Sigmoid colon (tissue), 7 donors: ENCODE measurements around the gene PZP. TPM values are rescaled to one million over a fixed set of nuclear protein-coding genes. Genes with fewer than 3 reads are reported as not detected.

Source experiments
- DNase-seq: peaks from one replicate; pipeline ENCODE4 v3.0.0-alpha.2; 2019
- H3K27ac ChIP-seq, 4 donors: fragments of 200-600 bp; sonication (generic); one replicate each; pipeline ENCODE4 v1.5.1; 2016 to 2019; ENCODE audit warnings: mild to moderate bottlenecking in 1 of 4
- H3K27me3 ChIP-seq, 3 donors: fragments of 200-600 bp; sonication (generic); one replicate each; pipeline ENCODE4 v1.5.1; 2019; ENCODE audit warnings: mild to moderate bottlenecking in 1 of 3
- H3K36me3 ChIP-seq, 4 donors: fragments of 200-600 bp; sonication (generic); one replicate each; pipeline ENCODE4 v1.5.1; 2016 to 2019
- H3K4me1 ChIP-seq, 4 donors: fragments of 200-600 bp; sonication (generic); one replicate each; pipeline ENCODE4 v1.5.1; 2017 to 2019
- H3K4me3 ChIP-seq, 4 donors: fragments of 200-600 bp; sonication (generic); one replicate each; pipeline ENCODE4 v1.5.1; 2017 to 2019; ENCODE audit warnings: mild to moderate bottlenecking in 2 of 4, moderate library complexity in 1 of 4
- H3K9me3 ChIP-seq, 4 donors: fragments of 200-600 bp in 3 of 4; sonication (generic) in 3 of 4; one replicate each; pipeline versions ENCODE4 v1.5.1 to v1.6.1; 2013 to 2019
- EP300 ChIP-seq, 4 donors: sonication (generic); formaldehyde crosslinking; IDR thresholded peaks; one replicate each; pipeline ENCODE4 v1.6.1; 2017; ENCODE audit warnings: antibody characterized with exemption in 4 of 4
- POLR2A ChIP-seq, 2 donors: fragments of 450-650 bp; IDR thresholded peaks; one replicate each; pipeline ENCODE4 v1.6.1; 2016; ENCODE audit warnings: antibody characterized with exemption in 2 of 2, mild to moderate bottlenecking in 2 of 2, moderate library complexity in 2 of 2
- POLR2AphosphoS5 ChIP-seq, 4 donors: sonication (generic); formaldehyde crosslinking; IDR thresholded peaks; one replicate each; pipeline ENCODE4 v1.6.1; 2017; ENCODE audit warnings: antibody characterized with exemption in 4 of 4
- WGBS, 2 donors: extraction: QIAGEN DNeasy Blood & Tissue Kit; methylation state at CpG; one replicate each; pipeline ENCODE4 v1.1.7; 2013; 5-methylcytosine and 5-hydroxymethylcytosine counted together
- intact Hi-C: fragments of 100-400 bp; cut with DNase I; formaldehyde crosslinking; loops from one replicate; pipeline ENCODE4 v1.15.1; 2023
- polyA plus RNA-seq, 3 donors: library from polyadenylated mRNA; stranded (reverse); fragments of 200-250 nt; gene quantifications; one replicate each; pipeline ENCODE4 v1.2.3, GENCODE V29; 2013
- total RNA-seq, 4 donors: library from RNA; depleted of rRNA; stranded (reverse); fragments of >200 nt; gene quantifications; one replicate each; pipeline ENCODE4 v1.1.0, GENCODE V29; 2016
- TF ChIP-seq, protein P1 (sequence below), 4 experiments: fragments of 450-650 bp in 3 of 4; fragments of 200-600 bp in 1 of 4; IDR thresholded peaks; one replicate each; pipeline ENCODE4 v1.5.1; 2016 to 2019; ENCODE audit warnings: antibody characterized with exemption in 4 of 4, mild to moderate bottlenecking in 3 of 4, moderate library complexity in 2 of 4
- donor health status: healthy with polysubstance abuse.
- donor health status: Bipolar disorder and iron deficiency.
- donor health status: healthy.

Gene PZP
- total and polyA plus RNA-seq, 7 donors = 0.07 to 0.28 TPM; not detected in 5

DNA sequence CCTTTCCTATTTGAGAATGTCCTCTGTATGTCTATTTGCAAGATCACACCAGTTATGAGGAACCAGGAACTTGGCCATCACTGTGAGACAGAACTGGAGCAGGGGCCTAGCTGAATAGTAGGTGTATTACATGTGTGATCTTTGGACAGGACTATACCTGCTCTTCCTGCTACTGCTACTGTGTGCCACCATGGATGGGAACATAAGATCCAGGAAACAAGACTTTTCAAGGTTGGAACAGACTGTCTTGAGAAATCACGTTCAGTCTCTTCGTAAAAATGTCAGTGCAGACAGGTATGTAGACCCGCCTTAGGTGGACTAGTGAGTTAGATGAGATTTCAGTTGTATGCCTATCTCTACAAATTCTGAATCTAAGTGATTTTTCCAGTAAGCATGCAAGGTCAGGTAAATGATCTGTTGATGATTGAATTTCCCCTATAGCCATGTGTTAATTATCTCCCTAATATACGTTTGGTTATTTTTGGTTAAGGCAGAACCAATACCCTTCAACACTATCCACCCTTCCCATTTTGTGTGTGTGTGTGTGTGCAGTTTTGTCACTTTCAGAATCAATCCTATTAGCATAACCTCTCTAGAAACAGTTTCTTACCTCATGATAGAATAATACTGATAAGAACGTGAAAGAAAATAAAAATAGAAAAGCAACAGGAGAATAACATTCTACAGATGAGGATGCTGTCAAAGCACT, 99.5 kb downstream of the PZP start:
- Histone ChIP-seq H3K4me1 (peaks cover 0 to 13% (median 5%) of the 10 kb centered on the region in 4 donors), H3K27me3 (no peaks in the 10 kb centered on the region), H3K9me3 (no peaks in the 10 kb centered on the region), H3K27ac (no peak overlapping the region), H3K36me3 (peaks cover 22 to 85% (median 46%) of the 10 kb centered on the region in 4 donors), H3K4me3 (no peak overlapping the region)
- TF ChIP-seq POLR2A (IDR thresholded peaks at IDR 0.05) (no peak), EP300 (IDR thresholded peaks at IDR 0.05) (no peak), POLR2AphosphoS5 (IDR thresholded peaks at IDR 0.05) (no peak)
- TF ChIP-seq, protein P1, sequence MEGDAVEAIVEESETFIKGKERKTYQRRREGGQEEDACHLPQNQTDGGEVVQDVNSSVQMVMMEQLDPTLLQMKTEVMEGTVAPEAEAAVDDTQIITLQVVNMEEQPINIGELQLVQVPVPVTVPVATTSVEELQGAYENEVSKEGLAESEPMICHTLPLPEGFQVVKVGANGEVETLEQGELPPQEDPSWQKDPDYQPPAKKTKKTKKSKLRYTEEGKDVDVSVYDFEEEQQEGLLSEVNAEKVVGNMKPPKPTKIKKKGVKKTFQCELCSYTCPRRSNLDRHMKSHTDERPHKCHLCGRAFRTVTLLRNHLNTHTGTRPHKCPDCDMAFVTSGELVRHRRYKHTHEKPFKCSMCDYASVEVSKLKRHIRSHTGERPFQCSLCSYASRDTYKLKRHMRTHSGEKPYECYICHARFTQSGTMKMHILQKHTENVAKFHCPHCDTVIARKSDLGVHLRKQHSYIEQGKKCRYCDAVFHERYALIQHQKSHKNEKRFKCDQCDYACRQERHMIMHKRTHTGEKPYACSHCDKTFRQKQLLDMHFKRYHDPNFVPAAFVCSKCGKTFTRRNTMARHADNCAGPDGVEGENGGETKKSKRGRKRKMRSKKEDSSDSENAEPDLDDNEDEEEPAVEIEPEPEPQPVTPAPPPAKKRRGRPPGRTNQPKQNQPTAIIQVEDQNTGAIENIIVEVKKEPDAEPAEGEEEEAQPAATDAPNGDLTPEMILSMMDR (IDR thresholded peaks at IDR 0.05) = no peak
- intact Hi-C loops = no loop called here
- DNase-seq = no peak
- WGBS, 2 donors = 68 to 77% methylated on average over 5 of the region's 5 CpGs

DNA sequence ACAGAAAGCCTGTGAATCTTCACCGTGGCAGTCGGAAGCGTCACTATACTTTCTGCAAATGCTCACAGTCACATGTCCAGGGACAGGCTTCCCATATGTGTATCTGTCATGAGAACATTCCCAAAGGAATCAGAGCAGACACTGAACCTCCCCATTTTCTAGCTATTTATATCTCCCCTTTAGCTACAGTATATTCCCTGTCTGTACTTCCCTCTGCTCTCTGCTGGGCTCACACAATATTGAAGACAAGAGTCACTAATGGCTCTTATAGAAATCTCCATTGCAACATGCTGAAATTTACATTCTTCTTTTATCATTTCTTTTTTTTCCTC, 100.7 kb downstream of the PZP start:
- H3K36me3 ChIP-seq = peaks cover 26 to 97% (median 48%) of the 10 kb centered on the region in 4 donors
- H3K27me3 ChIP-seq = no peaks in the 10 kb centered on the region
- WGBS, 2 donors = 94 to 96% methylated on average over 3 of the region's 3 CpGs
- no peaks in the 10 kb centered on the region for H3K9me3 ChIP-seq
- intact Hi-C loops = no loop called here
- no peak overlapping the region for H3K27ac ChIP-seq
- H3K4me3 ChIP-seq = no peak overlapping the region
- DNase-seq = no peak
- TF ChIP-seq POLR2A (IDR thresholded peaks at IDR 0.05) (no peak), EP300 (IDR thresholded peaks at IDR 0.05) (no peak), POLR2AphosphoS5 (IDR thresholded peaks at IDR 0.05) (no peak)
- TF ChIP-seq, protein P1 (IDR thresholded peaks at IDR 0.05) = no peak
- peaks cover 0 to 3% (median 0%) of the 10 kb centered on the region in 4 donors for H3K4me1 ChIP-seq

DNA sequence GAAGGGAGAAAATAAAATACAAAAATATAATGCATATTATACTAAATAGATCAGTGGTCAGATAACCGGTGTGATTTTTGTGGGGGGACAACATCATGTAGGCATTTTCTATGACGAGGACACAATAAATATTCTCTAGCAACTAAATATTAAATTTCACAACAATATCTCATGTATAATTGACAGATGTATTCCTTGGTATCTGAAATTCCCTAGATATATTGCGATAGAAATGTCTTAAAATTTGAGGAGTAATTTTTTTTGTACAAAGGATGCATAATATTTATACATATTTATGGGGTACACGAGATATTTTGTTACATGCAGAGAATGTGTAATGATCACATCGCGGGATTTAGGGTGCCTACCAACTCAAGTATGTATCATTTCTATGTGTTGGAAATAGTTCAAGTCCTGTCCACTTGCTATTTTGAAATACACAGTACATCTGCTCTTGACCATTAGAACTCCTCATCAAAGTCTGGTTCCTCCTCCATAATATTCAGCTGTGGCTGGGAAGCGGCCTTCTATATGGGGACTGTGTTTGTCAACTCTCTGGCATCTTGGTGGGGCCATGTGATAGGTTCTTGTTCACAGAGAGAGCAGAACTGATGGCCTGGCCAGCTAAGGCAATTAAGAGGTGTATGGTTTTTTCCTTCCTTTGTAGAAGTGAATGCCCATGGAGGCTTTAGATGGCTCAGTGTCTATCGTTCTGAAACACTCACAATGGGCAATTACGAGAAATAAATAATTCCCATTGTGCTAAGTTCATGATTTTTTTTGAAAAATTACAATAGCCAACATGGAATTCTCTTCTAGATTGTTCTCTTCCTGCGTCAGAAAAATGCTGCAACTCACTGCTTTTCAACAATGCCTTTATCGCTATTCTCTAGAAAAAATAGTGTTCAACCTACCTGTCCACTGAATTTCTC, 101.3 kb downstream of the PZP start:
- H3K36me3 ChIP-seq = peaks cover 28 to 99% (median 46%) of the 10 kb centered on the region in 4 donors
- TF ChIP-seq, protein P1 (IDR thresholded peaks at IDR 0.05) = no peak
- no peak for TF ChIP-seq POLR2AphosphoS5 (IDR thresholded peaks at IDR 0.05)

DNA sequence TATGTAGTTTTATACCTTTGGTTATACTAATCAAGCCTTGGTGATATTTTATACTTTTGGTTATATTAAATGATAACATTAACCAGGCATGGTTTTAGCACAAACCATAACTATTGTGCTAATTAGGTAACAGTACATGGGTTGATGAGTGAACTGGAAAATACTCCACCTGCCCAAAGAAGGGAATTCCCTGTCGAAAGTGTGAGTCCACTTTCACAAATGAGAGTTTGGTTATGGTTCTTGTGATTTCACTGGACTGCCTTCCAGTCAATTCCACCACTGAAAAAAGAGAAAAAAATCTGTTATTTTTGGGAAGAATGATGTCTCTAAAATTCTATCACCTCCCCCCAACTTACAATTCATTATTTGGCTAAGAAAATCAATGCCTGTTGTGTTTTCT, 102.1 kb downstream of the PZP start:
- Histone ChIP-seq H3K4me3 (no peak overlapping the region), H3K4me1 (no peaks in the 10 kb centered on the region), H3K9me3 (no peaks in the 10 kb centered on the region), H3K36me3 (peaks cover 32 to 99% (median 43%) of the 10 kb centered on the region in 4 donors), H3K27ac (no peak overlapping the region), H3K27me3 (no peaks in the 10 kb centered on the region)
- TF ChIP-seq, protein P1 (IDR thresholded peaks at IDR 0.05) = no peak
- no peak for TF ChIP-seq POLR2AphosphoS5 (IDR thresholded peaks at IDR 0.05)
- no peak for TF ChIP-seq POLR2A (IDR thresholded peaks at IDR 0.05)
- TF ChIP-seq EP300 (IDR thresholded peaks at IDR 0.05) = no peak
- DNase-seq = no peak
- intact Hi-C loops = no loop called here
- WGBS, 2 donors = 81 to 87% methylated on average over 1 of the region's 1 CpG

More for the DNA sequence above, 101.3 kb downstream of the PZP start:
- no peak overlapping the region for H3K27ac ChIP-seq
- intact Hi-C loops = no loop called here
- no peaks in the 10 kb centered on the region for H3K27me3 ChIP-seq
- DNase-seq = no peak
- no peaks in the 10 kb centered on the region for H3K4me1 ChIP-seq
- WGBS, 2 donors = 86 to 94% methylated on average over 11 of the region's 11 CpGs
- no peaks in the 10 kb centered on the region for H3K9me3 ChIP-seq
- no peak overlapping the region for H3K4me3 ChIP-seq
